Endothelial cell of umbilical vein (primary cell): ENCODE measurements around the gene NR6A1. TPM values are rescaled to one million over a fixed set of nuclear protein-coding genes. Genes with fewer than 3 reads are reported as not detected.

ENCODE experiments used
- BruUV-seq: library from RNA; stranded (reverse); fragments of 400-500 nt; replicated peaks from 2 replicates; lab custom pipeline; 2021; lab: Mats Ljungman, UMichigan
- CTCF ChIA-PET: fragments of 300-600, 350-600 bp; sonication (Branson Sonifier 250); formaldehyde crosslinking; loops from one replicate; lab custom pipeline; 2021; ENCODE audit warnings: antibody characterized with exemption, inconsistent platforms; lab: Charles Lee
- POLR2A ChIA-PET: fragments of 300-600, 350-600 bp; sonication (Branson Sonifier 250); formaldehyde crosslinking; loops from one replicate; lab custom pipeline; 2021; ENCODE audit warnings: antibody characterized with exemption, inconsistent platforms; lab: Charles Lee
- DNase-seq: peaks from one replicate; pipeline ENCODE4 v3.0.0-alpha.2; 2011; ENCODE audit warnings: low read depth, low spot score
- FAIRE-seq: peaks from 2 replicates; lab custom pipeline; 2011; peaks lifted over from hg19 to GRCh38; lab: Jason Lieb, UNC
- H2AFZ ChIP-seq: 2 replicates; pipeline ENCODE4 v1.6.0; 2012; ENCODE audit warnings: low read depth, low read length, control low read depth, inconsistent platforms
- H3K27ac ChIP-seq: 2 replicates; pipeline ENCODE4 v1.5.1; 2011; ENCODE audit warnings: low read depth, mild to moderate bottlenecking, control low read depth, low read length, moderate library complexity; ENCODE audit not compliant: insufficient read depth
- H3K27me3 ChIP-seq, 2 experiments: 2 replicates each; pipeline versions ENCODE4 v1.6.0 to v1.6.1; 2011; ENCODE audit warnings: low read length in 2 of 2, mixed read lengths in 1 of 2; ENCODE audit not compliant: control insufficient read depth in 2 of 2, insufficient read depth in 2 of 2
- H3K36me3 ChIP-seq, 2 experiments: 2 replicates in 1 of 2; 3 replicates in 1 of 2; pipeline ENCODE4 v1.5.1; 2011; ENCODE audit warnings: low read length in 2 of 2, mild to moderate bottlenecking in 1 of 2, moderate library complexity in 1 of 2; ENCODE audit not compliant: control insufficient read depth in 2 of 2, insufficient read depth in 2 of 2; ENCODE audit errors: extremely low read depth in 1 of 2
- H3K4me1 ChIP-seq: 3 replicates; pipeline ENCODE4 v1.5.1; 2011; ENCODE audit warnings: mild to moderate bottlenecking, low read length; ENCODE audit not compliant: control insufficient read depth, insufficient read depth; ENCODE audit errors: extremely low read depth
- H3K4me2 ChIP-seq: 2 replicates; pipeline ENCODE4 v1.6.1; 2011; ENCODE audit warnings: low read length, control low read depth, mixed read lengths; ENCODE audit not compliant: insufficient read depth
- H3K4me3 ChIP-seq, 3 experiments: fragments of 200-600 bp in 1 of 3; sonication (generic), shearing (Covaris generic) in 1 of 3; replicated peaks in 1 of 3; 2 replicates each; pipeline ENCODE4 v1.5.1; 2011 to 2016; ENCODE audit warnings: control low read depth in 3 of 3, low read length in 3 of 3, mild to moderate bottlenecking in 2 of 3, inconsistent platforms in 1 of 3, low read depth in 1 of 3, moderate library complexity in 1 of 3; ENCODE audit not compliant: insufficient read depth in 1 of 3
- H3K79me2 ChIP-seq: 2 replicates; pipeline ENCODE4 v1.6.0; 2012; ENCODE audit warnings: low read length, inconsistent platforms; ENCODE audit not compliant: control insufficient read depth, insufficient read depth
- H3K9ac ChIP-seq: replicated peaks from 2 replicates; pipeline ENCODE3; 2011; ENCODE audit warnings: low read length, control low read depth; ENCODE audit not compliant: insufficient read depth; ENCODE audit errors: extremely low read depth
- H3K9me1 ChIP-seq: replicated peaks from 3 replicates; pipeline ENCODE4 v1.6.0; 2011; ENCODE audit warnings: mild to moderate bottlenecking, low read length; ENCODE audit not compliant: control insufficient read depth, insufficient read depth; ENCODE audit errors: extremely low read depth
- H3K9me3 ChIP-seq: replicated peaks from 2 replicates; pipeline ENCODE4 v1.5.1; 2012; ENCODE audit warnings: low read length, inconsistent platforms; ENCODE audit not compliant: control insufficient read depth, insufficient read depth
- H4K20me1 ChIP-seq: replicated peaks from 2 replicates; pipeline ENCODE3; 2011; ENCODE audit warnings: mild to moderate bottlenecking, low read length; ENCODE audit not compliant: control insufficient read depth, insufficient read depth; ENCODE audit errors: extremely low read depth
- CTCF ChIP-seq, 2 donors: IDR thresholded peaks; 1 replicate in 1 of 2; 2 replicates in 1 of 2; pipeline ENCODE4 v1.5.1; 2011; ENCODE audit warnings: low read length in 2 of 2, mild to moderate bottlenecking in 2 of 2, moderate library complexity in 2 of 2, control low read depth in 1 of 2, inconsistent platforms in 1 of 2, low read depth in 1 of 2; ENCODE audit not compliant: insufficient read depth in 1 of 2; ENCODE audit errors: extremely low read depth in 1 of 2
- EZH2 ChIP-seq: IDR thresholded peaks from 2 replicates; pipeline ENCODE4 v1.6.1; 2012; ENCODE audit warnings: borderline replicate concordance, low read depth, mild to moderate bottlenecking, moderate library complexity, low read length, inconsistent platforms; ENCODE audit not compliant: severe bottlenecking
- FOS ChIP-seq: IDR thresholded peaks from 2 replicates; pipeline ENCODE4 v1.6.1; 2011; ENCODE audit warnings: mild to moderate bottlenecking, low read length, moderate library complexity, borderline replicate concordance; ENCODE audit not compliant: insufficient read depth
- GATA2 ChIP-seq: IDR thresholded peaks from 2 replicates; pipeline ENCODE4 v1.7.0; 2011; ENCODE audit warnings: low read depth, mild to moderate bottlenecking, moderate library complexity, mixed read lengths, low read length; ENCODE audit not compliant: insufficient read length, insufficient read depth
- JUN ChIP-seq: IDR thresholded peaks from 2 replicates; pipeline ENCODE4 v1.6.1; 2011; ENCODE audit warnings: borderline replicate concordance, low read depth; ENCODE audit not compliant: insufficient read length, insufficient read depth
- MAX ChIP-seq: IDR thresholded peaks from 2 replicates; pipeline ENCODE4 v1.6.1; 2011; ENCODE audit not compliant: insufficient read depth, insufficient read length
- MYC ChIP-seq: IDR thresholded peaks from one replicate; pipeline ENCODE4 v1.6.1; 2011; ENCODE audit warnings: mild to moderate bottlenecking, low read depth, low read length
- POLR2A ChIP-seq: IDR thresholded peaks from 2 replicates; pipeline ENCODE4 v1.6.1; 2012; ENCODE audit warnings: low read depth, mild to moderate bottlenecking, control low read depth, low read length
- POLR2AphosphoS5 ChIP-seq: IDR thresholded peaks from 2 replicates; pipeline ENCODE4 v1.6.1; 2012; ENCODE audit warnings: low read depth, mild to moderate bottlenecking, control low read depth, low read length, moderate library complexity; ENCODE audit not compliant: insufficient read depth
- dilution Hi-C: fragments of 300-500 bp; cut with MboI; formaldehyde crosslinking; loops from one replicate; pipeline ENCODE4 v1.15.0; 2019; ENCODE audit warnings: low sequenced_read_pairs; ENCODE audit not compliant: extremely low pct_ligation_motif_present
- intact Hi-C: fragments of 100-400 bp; cut with micrococcal nuclease; formaldehyde crosslinking; loops from one replicate; pipeline ENCODE4 v1.10.0; 2022
- polyA plus RNA-seq, 4 experiments: library from polyadenylated mRNA; depleted of rRNA in 3 of 4; stranded (reverse) in 3 of 4; unstranded in 1 of 4; fragments of >200 nt; gene quantifications; 2 replicates each; pipeline versions ENCODE4 v1.2.1 to v1.2.3, GENCODE V29; 2011 to 2012; ENCODE audit warnings: missing spikeins in 1 of 4
- total RNA-seq: library from RNA; stranded (reverse); gene quantifications from 2 replicates; pipeline ENCODE4 v1.2.3, GENCODE V29; 2021

The NR6A1 gene
- total and polyA plus RNA-seq, 2 donors (not counting 3 experiments of a cell fraction or from before 2014, with no cell fraction given): 0.17 to 1.2 TPM

- Histone ChIP-seq H3K27me3 (peaks cover 10 to 12% of the 10 kb centered on the region in 2 experiments), H3K9me1 (no peaks in the 10 kb centered on the region), H3K36me3 (no peaks in the 10 kb centered on the region), H3K79me2 (no peaks in the 10 kb centered on the region), H2AFZ (no peak overlapping the region), H3K4me1 (peaks cover 8% of the 10 kb centered on the region), H3K9me3 (no peaks in the 10 kb centered on the region), H3K27ac (no peak overlapping the region), H3K4me2 (no peak overlapping the region), H3K4me3 (no peak overlapping the region), H3K9ac (no peak overlapping the region), H4K20me1 (no peaks in the 10 kb centered on the region)
- FAIRE-seq: no peak
- no TSS peak for BruUV-seq
- intact Hi-C loops (no loop called here), dilution Hi-C loops (no loop called here)
- no peak for TF ChIP-seq FOS
- TF ChIP-seq MYC: no peak
- no peak for TF ChIP-seq POLR2AphosphoS5
- no peak for TF ChIP-seq EZH2
- no peak for TF ChIP-seq GATA2
- TF ChIP-seq CTCF (IDR thresholded peaks at IDR 0.05; ENCODE audit: extremely low read depth in 1 of 2, insufficient read depth in 1 of 2, low read depth in 1 of 2, low read length in 2 of 2): no peak
- TF ChIP-seq MAX: no peak
- TF ChIP-seq POLR2A: no peak
- no peak for TF ChIP-seq JUN
- ChIA-PET CTCF (interaction anchor here (1.0 kb wide), 1 partner anchor 10 kb away, joined by 4 read pairs; no protein-coding TSS in a partner anchor), POLR2A (no interaction called here)
- DNase-seq: no peak
These were observed 32.8 kb upstream of the NR6A1 start for GRCh38 chr9:124803911-124804310.
